Progenitor cell of endocrine pancreas (in vitro differentiated cells): Measurements from ENCODE around the gene ZBTB46. TPM values are rescaled to one million over a fixed set of nuclear protein-coding genes. Genes with fewer than 3 reads are reported as not detected.

ENCODE experiments used
- DNase-seq: peaks from one replicate; pipeline ENCODE4 v3.0.0; 2021; ENCODE audit warnings: low spot score; ENCODE audit not compliant: unreplicated experiment
- H3K27ac Mint-ChIP-seq: 2 replicates; pipeline ENCODE4 v1.8.0; 2021; ENCODE audit warnings: mild to moderate bottlenecking, moderate library complexity, mixed read lengths
- H3K27me3 Mint-ChIP-seq: 2 replicates; pipeline ENCODE4 v1.8.0; 2021; ENCODE audit warnings: mixed read lengths
- H3K36me3 Mint-ChIP-seq: 2 replicates; pipeline ENCODE4 v1.8.0; 2022; ENCODE audit warnings: mixed read lengths; ENCODE audit not compliant: insufficient read depth
- H3K4me1 Mint-ChIP-seq: 2 replicates; pipeline ENCODE4 v1.8.0; 2021; ENCODE audit warnings: low read depth, mixed read lengths
- H3K4me3 Mint-ChIP-seq: 2 replicates; pipeline ENCODE4 v1.8.0; 2021; ENCODE audit warnings: low read depth, mild to moderate bottlenecking, moderate library complexity, mixed read lengths
- H3K9me3 Mint-ChIP-seq: 2 replicates; pipeline ENCODE4 v1.8.0; 2021; ENCODE audit warnings: low read depth, mixed read lengths
- CTCF ChIP-seq: fragments of 200-600 bp; sonication (generic); IDR thresholded peaks from one replicate; pipeline ENCODE4 v1.5.0; 2021; ENCODE audit warnings: antibody characterized with exemption, mild to moderate bottlenecking; ENCODE audit not compliant: unreplicated experiment
- total RNA-seq: library from RNA; stranded (reverse); gene quantifications from 2 replicates; pipeline ENCODE4 v1.2.1, GENCODE V29; 2021

The ZBTB46 gene
- total RNA-seq, 1 donor from 2014 or later, result 31.2 TPM

- no peaks in the 10 kb centered on the region for H3K4me1 Mint-ChIP-seq
- H3K9me3 Mint-ChIP-seq, result no peaks in the 10 kb centered on the region
- DNase-seq, result no peak
- H3K27me3 Mint-ChIP-seq, result no peaks in the 10 kb centered on the region
- peak overlapping the region; percentile 33 for H3K27ac Mint-ChIP-seq
- peaks cover 6% of the 10 kb centered on the region for H3K36me3 Mint-ChIP-seq
- TF ChIP-seq CTCF, result no peak
- no peak overlapping the region for H3K4me3 Mint-ChIP-seq
Measured at GRCh38 chr20:63748934-63749270, 82.2 kb downstream of the ZBTB46 start.

GRCh38 chr20:63748070-63748933, 82.8 kb downstream of the ZBTB46 start:
- Mint-ChIP-seq H3K4me3 (no peak overlapping the region), H3K27me3 (no peaks in the 10 kb centered on the region), H3K9me3 (no peaks in the 10 kb centered on the region), H3K4me1 (no peaks in the 10 kb centered on the region), H3K27ac (peak overlapping the region; percentile 33), H3K36me3 (peaks cover 8% of the 10 kb centered on the region)
- no peak for DNase-seq
- no peak for TF ChIP-seq CTCF

- H3K27me3 Mint-ChIP-seq, result no peaks in the 10 kb centered on the region
- no peak overlapping the region for H3K4me3 Mint-ChIP-seq
- no peak for DNase-seq
Measured at GRCh38 chr20:63747622-63748069, 83.4 kb downstream of the ZBTB46 start.

GRCh38 chr20:63746751-63747315, 84.2 kb downstream of the ZBTB46 start:
- no peak overlapping the region for H3K4me3 Mint-ChIP-seq
- H3K9me3 Mint-ChIP-seq, result no peaks in the 10 kb centered on the region
- DNase-seq, result no peak
- no peak overlapping the region for H3K27ac Mint-ChIP-seq
- TF ChIP-seq CTCF, result no peak
- H3K27me3 Mint-ChIP-seq, result no peaks in the 10 kb centered on the region
- peaks cover 6% of the 10 kb centered on the region for H3K36me3 Mint-ChIP-seq
- no peaks in the 10 kb centered on the region for H3K4me1 Mint-ChIP-seq

More at GRCh38 chr20:63747622-63748069, 83.4 kb downstream of the ZBTB46 start:
- no peak for TF ChIP-seq CTCF
- Mint-ChIP-seq H3K27ac (no peak overlapping the region), H3K4me1 (no peaks in the 10 kb centered on the region), H3K9me3 (no peaks in the 10 kb centered on the region), H3K36me3 (peaks cover 8% of the 10 kb centered on the region)

GRCh38 chr20:63745961-63746731, 84.9 kb downstream of the ZBTB46 start:
- Mint-ChIP-seq H3K4me3 (no peak overlapping the region), H3K4me1 (no peaks in the 10 kb centered on the region), H3K36me3 (peaks cover 6% of the 10 kb centered on the region), H3K27ac (no peak overlapping the region), H3K27me3 (no peaks in the 10 kb centered on the region), H3K9me3 (no peaks in the 10 kb centered on the region)
- no peak for TF ChIP-seq CTCF
- DNase-seq, result no peak
